NCI-H2081 (cell line): Measurements from ENCODE around the gene PAK4.

Source experiments
- DNase-seq, 2 experiments: peaks; one replicate each; lab custom pipeline; 2025; lab: John Stamatoyannopoulos, UW

PAK4 gene

GRCh38 chr19:39146686-39147450 lies 21.3 kb downstream of the PAK4 start:
- DNase-seq, result no peak

GRCh38 chr19:39147480-39147879 lies 21.9 kb downstream of the PAK4 start:
- no peak for DNase-seq

GRCh38 chr19:39148939-39149529 lies 23.4 kb downstream of the PAK4 start:
- no peak for DNase-seq

- DNase-seq, result no peak
Measured at GRCh38 chr19:39150235-39150634, 24.6 kb downstream of the PAK4 start.

GRCh38 chr19:39150807-39151600 lies 25.4 kb downstream of the PAK4 start:
- DNase-seq, result no peak

GRCh38 chr19:39152066-39152465 lies 26.5 kb downstream of the PAK4 start:
- DNase-seq, result no peak

- DNase-seq, result no peak
Measured at GRCh38 chr19:39154100-39154628, 28.6 kb downstream of the PAK4 start.

- no peak for DNase-seq
Measured at GRCh38 chr19:39154629-39155100, 29.1 kb downstream of the PAK4 start.

- DNase-seq, result no peak
Measured at GRCh38 chr19:39155114-39155700, 29.6 kb downstream of the PAK4 start.

- DNase-seq, result no peak
Measured at GRCh38 chr19:39155741-39156140, 30.2 kb downstream of the PAK4 start.

GRCh38 chr19:39156326-39157230 lies 31.0 kb downstream of the PAK4 start:
- no peak for DNase-seq

GRCh38 chr19:39157275-39157996 lies 31.9 kb downstream of the PAK4 start:
- no peak for DNase-seq

GRCh38 chr19:39157997-39158389 lies 32.4 kb downstream of the PAK4 start:
- DNase-seq, result no peak

- DNase-seq, result no peak
Measured at GRCh38 chr19:39158646-39159260, 33.2 kb downstream of the PAK4 start.

- no peak for DNase-seq
Measured at GRCh38 chr19:39160523-39160861, 34.9 kb downstream of the PAK4 start.

GRCh38 chr19:39160889-39161672 lies 35.5 kb downstream of the PAK4 start:
- DNase-seq, result no peak

GRCh38 chr19:39162441-39163043 lies 37.0 kb downstream of the PAK4 start:
- DNase-seq, result no peak

- DNase-seq, result no peak
Measured at GRCh38 chr19:39163621-39164020, 38.0 kb downstream of the PAK4 start.

GRCh38 chr19:39164289-39164688 lies 38.7 kb downstream of the PAK4 start:
- no peak for DNase-seq
